NCI-H146 (cell line): ENCODE measurements around the gene SNX32.
A peak's percentile ranks its signal among the peaks of the same experiment; 100 is the strongest.

ENCODE experiments used
- DNase-seq: peaks from one replicate; lab custom pipeline; 2025; lab: John Stamatoyannopoulos, UW

SNX32 gene

DNA sequence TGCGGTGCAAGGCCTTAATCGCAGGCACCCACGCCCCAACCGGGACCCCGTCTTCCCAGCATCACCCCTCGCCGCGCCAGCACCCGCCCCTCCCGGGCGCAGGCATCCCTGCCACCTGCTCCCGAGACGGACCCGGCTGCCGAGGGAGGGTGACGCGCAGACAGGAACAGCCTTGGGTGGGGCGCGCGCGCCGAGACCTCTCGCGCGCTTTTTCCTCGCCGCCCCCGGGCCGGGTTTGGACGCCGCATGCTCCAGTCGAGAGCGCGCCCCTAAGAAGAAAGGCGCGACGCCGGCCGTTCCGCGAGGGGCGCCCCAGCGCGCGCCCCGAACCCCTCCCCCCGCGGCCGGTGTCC, 23.7 kb downstream of the SNX32 start:
- DNase-seq = peak; percentile 73

- DNase-seq = peak; percentile 98
These were observed 24.3 kb downstream of the SNX32 start, which contains the start of gene CFL1 for GRCh38 chr11:65857853-65858680. Gene CFL1, minus strand, starts transcription at chr11:65858180. Its CDS starts 81 bp downstream, at chr11:65858099.

DNA sequence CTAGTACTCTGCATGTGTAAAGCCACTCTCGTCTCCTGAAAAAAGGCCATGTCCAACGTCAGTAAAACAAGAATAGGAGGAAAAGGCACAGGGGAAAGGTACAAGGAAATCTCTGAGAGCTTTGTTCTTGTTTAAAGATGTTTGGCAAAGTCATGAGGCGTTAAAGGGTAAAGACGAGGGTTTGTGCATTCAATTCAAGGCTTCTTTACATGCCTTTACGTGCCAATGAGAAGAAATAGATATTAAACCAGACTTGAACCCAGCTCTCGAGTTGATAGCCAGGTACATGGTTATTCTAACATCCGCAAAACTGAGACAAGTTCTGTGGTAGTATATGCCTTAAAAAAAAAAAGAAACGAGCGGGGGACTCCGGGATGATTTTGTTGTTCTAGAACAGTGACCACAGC, 24.9 kb downstream of the SNX32 start:
- DNase-seq = no peak

DNA sequence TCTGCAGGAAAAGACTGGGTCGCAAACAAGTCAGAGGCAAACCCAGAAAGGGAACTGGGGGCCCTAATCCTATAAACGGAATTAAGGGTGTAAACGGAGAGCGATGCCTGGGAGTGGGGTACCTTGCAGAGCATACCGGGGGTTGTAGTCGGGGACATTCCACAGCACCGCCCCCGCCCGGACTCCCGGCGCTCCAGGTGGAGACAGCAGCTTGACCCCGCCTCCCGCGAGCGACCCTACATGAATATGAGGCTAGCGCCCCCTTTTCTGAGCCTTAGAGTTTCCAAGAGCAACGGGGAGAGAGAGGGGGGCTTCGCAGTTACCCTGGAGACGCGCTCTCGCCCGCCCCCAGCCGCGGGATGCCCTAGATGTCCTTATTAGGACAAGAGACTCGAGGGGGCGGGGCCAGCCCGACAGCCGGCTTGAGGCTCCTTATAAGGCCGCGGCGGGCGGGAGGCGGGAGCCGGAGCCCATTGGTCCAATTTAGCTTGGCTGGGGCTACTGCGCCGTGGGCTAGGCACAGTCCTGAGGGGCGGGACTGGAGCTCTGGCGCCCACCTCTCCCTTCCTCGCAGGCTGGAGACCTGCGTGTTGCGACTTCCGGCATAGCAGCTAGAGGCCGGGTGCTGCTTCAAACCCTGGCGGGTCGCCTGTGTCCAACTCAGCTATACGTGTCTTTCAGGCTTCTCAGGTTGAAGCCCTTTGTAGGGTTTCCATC, 25.5 kb downstream of the SNX32 start:
- DNase-seq = peak; percentile 100

DNA sequence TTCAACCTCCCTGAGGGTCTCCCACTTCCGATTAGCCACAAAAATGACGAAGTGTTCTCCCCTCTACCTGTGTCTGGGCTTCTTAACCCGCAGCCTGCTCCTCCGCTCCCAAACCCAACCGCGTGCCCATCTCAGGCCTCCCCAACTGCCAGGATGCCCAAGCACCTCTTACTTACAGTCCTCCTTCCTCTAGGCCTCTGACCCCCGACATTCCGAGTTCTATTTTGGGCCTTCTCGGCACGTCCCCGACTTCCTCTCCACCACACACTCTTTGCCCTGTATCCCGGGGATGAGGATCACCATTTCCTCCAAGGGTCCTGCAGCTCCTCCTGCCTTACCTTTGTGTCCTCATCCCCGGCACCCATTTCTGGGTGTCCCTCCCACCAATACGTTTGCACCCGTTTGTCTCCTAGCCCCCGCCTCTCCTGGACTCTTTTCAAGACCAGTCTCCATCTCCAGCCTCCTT, 26.1 kb downstream of the SNX32 start:
- no peak for DNase-seq

- peak; percentile 97 for DNase-seq
These were observed 26.8 kb downstream of the SNX32 start, which contains the start of gene MUS81 for GRCh38 chr11:65860278-65861164. Gene MUS81, plus strand, starts transcription at chr11:65860433. Its CDS starts 321 bp downstream, at chr11:65860754.

- DNase-seq = peak; percentile 42
These were observed 27.4 kb downstream of the SNX32 start for GRCh38 chr11:65861165-65861505.

DNA sequence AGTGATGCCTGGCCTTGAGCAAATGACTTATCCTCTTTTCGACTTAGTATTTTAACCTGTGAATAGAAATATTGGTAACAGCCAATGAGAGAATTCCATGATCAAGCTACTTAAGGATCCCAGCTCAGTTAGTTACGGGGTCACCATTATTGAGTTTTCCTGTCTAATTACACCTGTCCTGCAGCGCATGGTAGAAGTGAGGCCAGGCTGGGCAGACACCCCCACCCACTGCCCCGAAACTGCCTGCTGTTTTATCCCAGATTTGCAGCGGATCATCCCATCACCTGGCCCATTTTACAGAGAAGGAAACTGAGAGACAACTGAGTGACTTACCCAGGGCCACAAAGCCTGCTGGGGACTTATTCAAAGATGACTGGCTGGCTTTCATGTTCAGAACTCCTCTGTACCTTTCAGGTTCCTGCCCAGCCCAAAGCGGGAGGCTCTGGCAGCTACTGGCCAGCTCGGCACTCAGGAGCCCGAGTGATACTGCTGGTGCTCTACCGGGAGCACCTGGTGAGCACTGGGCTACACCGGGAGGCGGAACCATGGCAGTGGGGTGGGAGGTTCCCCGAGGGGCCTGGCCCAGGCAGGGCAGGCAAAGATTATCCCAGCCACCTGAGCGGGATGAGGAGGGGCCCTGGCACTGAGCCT, 27.9 kb downstream of the SNX32 start:
- no peak for DNase-seq

DNA sequence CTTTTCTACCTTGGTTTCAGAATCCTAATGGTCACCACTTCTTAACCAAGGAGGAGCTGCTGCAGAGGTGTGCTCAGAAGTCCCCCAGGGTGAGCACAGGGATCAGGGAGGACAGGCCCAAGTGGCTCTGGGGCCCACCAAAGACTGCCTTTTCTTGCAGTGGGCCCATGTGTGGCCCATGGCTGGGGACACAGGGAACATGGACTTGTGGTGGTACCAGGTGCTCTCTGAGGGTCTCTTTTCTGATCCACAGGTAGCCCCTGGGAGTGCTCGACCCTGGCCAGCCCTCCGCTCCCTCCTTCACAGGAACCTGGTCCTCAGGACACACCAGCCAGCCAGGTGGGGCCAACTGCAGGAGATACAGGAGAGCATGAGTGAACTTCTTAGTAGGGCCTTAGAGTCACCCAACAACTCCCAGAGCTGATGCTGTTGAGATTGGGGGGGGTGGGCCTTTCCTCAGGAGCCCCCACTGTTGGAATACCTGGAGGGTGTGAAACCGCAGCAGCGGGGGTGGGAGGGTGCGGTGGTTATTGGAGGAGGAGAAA, 28.5 kb downstream of the SNX32 start:
- DNase-seq = no peak

- no peak for DNase-seq
These were observed 29.5 kb downstream of the SNX32 start for GRCh38 chr11:65862941-65863888.

GRCh38 chr11:65863889-65864705, 30.3 kb downstream of the SNX32 start:
- DNase-seq = no peak

DNA sequence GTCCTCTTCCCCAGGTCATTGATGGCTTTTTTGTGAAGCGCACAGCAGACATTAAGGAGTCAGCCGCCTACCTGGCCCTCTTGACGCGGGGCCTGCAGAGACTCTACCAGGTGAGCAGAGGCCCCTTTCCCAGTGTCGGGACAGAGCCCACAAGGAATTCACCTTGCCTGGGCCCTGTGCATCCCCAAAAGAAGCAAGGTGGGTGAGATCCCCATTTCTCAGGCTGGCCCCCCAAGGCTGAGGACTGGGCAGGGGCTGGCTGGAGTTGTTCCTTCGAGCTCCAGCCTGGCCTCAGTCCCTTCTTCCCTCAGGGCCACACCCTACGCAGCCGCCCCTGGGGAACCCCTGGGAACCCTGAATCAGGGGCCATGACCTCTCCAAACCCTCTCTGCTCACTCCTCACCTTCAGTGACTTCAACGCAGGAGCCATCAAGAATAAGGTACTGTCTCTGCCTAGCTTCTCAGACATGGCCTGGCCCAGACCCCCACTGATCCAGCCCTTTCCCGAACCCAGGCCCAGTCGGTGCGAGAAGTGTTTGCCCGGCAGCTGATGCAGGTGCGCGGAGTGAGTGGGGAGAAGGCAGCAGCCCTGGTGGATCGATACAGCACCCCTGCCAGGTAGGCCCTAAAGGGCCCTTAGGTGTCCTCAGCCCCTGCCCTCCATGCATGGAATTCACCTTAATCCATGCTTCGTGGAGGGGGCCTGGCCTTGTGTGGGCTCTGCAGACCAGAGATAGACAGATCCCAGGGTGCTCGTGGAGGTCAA, 31.1 kb downstream of the SNX32 start:
- DNase-seq = no peak

DNA sequence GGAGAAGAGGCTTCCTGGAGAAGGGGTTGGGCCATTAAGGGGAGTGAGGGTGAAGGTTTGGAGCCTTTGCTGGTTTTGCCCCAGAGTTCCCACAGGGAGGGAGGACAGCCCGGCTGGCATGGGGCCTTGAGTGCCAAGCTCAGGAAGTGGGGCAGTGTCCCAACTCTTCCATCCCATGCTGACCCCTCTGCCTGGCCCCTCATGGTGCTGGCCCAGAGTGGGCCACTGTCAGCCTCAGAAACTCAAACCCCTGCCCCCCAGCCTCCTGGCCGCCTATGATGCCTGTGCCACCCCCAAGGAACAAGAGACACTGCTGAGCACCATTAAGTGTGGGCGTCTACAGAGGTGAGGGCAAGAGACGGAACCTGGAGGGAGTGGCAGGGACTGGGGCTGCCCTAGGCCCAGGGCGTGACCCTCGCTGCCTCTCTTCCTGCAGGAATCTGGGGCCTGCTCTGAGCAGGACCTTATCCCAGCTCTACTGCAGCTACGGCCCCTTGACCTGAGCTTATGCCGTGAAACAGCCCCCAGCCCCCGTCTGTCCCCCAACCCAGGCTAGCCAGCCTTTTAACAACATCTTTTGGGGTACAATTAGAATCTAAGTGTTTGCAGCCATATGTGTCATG, 31.9 kb downstream of the SNX32 start:
- DNase-seq = no peak

DNA sequence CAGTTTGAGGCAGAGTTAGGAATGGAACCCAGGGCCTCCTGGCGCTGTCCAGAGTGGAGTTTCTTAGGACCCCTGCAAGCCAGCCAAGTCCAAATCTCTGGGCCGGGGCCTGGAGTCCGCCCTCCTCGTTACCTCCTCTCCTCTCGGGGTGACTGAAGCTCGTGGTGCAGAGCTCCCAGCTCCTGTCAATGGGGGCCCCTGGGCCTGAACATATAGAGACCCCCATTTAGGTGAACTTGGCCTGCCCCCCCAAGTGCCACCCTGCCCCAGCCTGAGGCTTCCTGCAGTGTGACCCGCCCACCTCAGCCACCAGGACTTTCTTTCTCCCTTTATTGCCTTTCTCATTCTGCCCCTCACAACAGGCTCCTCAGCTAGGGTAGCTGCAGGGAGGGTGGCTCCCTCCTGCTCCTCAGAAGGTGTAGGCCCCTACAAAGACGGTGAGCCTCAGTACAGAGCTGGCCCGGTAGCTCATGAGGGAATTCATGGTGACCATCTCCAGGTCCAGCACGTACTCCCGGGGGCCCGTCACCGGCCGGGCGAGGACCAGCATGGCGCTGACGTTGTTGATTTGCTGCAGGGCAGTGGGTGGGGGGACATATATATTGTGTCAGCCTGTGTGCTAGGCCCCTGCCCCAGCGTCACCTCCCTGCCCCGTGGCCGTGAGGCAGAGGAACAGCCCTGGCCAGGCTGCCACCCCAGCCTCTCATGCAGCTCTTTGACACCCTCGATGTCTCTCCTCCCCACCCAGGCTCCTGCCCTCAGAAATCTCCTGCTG, 32.9 kb downstream of the SNX32 start:
- DNase-seq = no peak

- no peak for DNase-seq
These were observed 33.7 kb downstream of the SNX32 start for GRCh38 chr11:65867284-65868071.

- peak; percentile 24 for DNase-seq
These were observed 34.4 kb downstream of the SNX32 start for GRCh38 chr11:65868076-65868667.
